GM12892 (cell line): ENCODE data around the gene MATN3.

Experiments
- DNase-seq: peaks from one replicate; pipeline ENCODE4 v3.0.0; 2011; ENCODE audit not compliant: insufficient read length
- FAIRE-seq: peaks from 2 replicates; lab custom pipeline; 2011; peaks lifted over from hg19 to GRCh38; lab: Jason Lieb, UNC
- POLR2A ChIP-seq: IDR thresholded peaks from 2 replicates; pipeline ENCODE4 v1.6.1; 2011; ENCODE audit warnings: low read depth, low read length, control low read depth
- POLR2AphosphoS5 ChIP-seq: IDR thresholded peaks from 2 replicates; pipeline ENCODE4 v1.6.1; 2011; ENCODE audit warnings: low read depth, low read length, control low read depth
- TAF1 ChIP-seq: IDR thresholded peaks from 2 replicates; pipeline ENCODE4 v1.6.1; 2011; ENCODE audit warnings: low read depth, mild to moderate bottlenecking, control low read depth, low read length, borderline replicate concordance

Gene MATN3

GRCh38 chr2:19944205-19944845 lies 68.1 kb downstream of the MATN3 start:
- TF ChIP-seq TAF1 (no peak), POLR2AphosphoS5 (no peak), POLR2A (no peak)
- FAIRE-seq (peak; percentile 21), DNase-seq (no peak)

GRCh38 chr2:19943189-19943588 lies 69.3 kb downstream of the MATN3 start:
- FAIRE-seq (no peak), DNase-seq (no peak)
- TF ChIP-seq POLR2A (no peak), POLR2AphosphoS5 (no peak), TAF1 (no peak)

GRCh38 chr2:19942199-19942598 lies 70.3 kb downstream of the MATN3 start:
- no peak for TF ChIP-seq POLR2AphosphoS5
- TF ChIP-seq POLR2A = no peak
- TF ChIP-seq TAF1 = no peak
- FAIRE-seq = no peak
- no peak for DNase-seq
